ENCODE data around the gene PDIA6. TPM values are rescaled to one million over a fixed set of nuclear protein-coding genes. Genes with fewer than 3 reads are reported as not detected.

The PDIA6 gene
- total RNA-seq, 4 donors from 2014 or later: 86.9 to 146 (median 114) TPM

GRCh38 chr2:10793816-10794215 is 18.8 kb downstream of the PDIA6 start:
- no peak for DNase-seq (ENCODE audit: low spot score)
- no peak for TF ChIP-seq CTCF (IDR thresholded peaks at IDR 0.05)
- no peak for ATAC-seq (ENCODE audit: low FRiP score)

GRCh38 chr2:10792660-10793400 is 19.8 kb downstream of the PDIA6 start:
- no peak for TF ChIP-seq CTCF (IDR thresholded peaks at IDR 0.05)
- ATAC-seq (ENCODE audit: low FRiP score): no peak
- no peak for DNase-seq (ENCODE audit: low spot score)

- no peak for TF ChIP-seq CTCF (IDR thresholded peaks at IDR 0.05)
- DNase-seq (ENCODE audit: low spot score): no peak
- no peak for ATAC-seq (ENCODE audit: low FRiP score)
Observed at GRCh38 chr2:10792001-10792634, 20.5 kb downstream of the PDIA6 start.

- no peak for TF ChIP-seq CTCF (IDR thresholded peaks at IDR 0.05)
- DNase-seq (ENCODE audit: low spot score) (no peak), ATAC-seq (ENCODE audit: low FRiP score) (no peak)
Observed at GRCh38 chr2:10790228-10790973, 22.2 kb downstream of the PDIA6 start.

- ATAC-seq (ENCODE audit: low FRiP score): no peak
- TF ChIP-seq CTCF (IDR thresholded peaks at IDR 0.05): no peak
- DNase-seq (ENCODE audit: low spot score): no peak
Observed at GRCh38 chr2:10788855-10789254, 23.7 kb downstream of the PDIA6 start.

- DNase-seq (ENCODE audit: low spot score): no peak
- no peak for ATAC-seq (ENCODE audit: low FRiP score)
- no peak for TF ChIP-seq CTCF (IDR thresholded peaks at IDR 0.05)
Observed at GRCh38 chr2:10787176-10787968, 25.2 kb downstream of the PDIA6 start.
